Measurements from ENCODE around the gene OR51B5. TPM values are rescaled to one million over a fixed set of nuclear protein-coding genes. Genes with fewer than 3 reads are reported as not detected.
"Not testable (repeated sequence)": the region's sequence is repeated elsewhere in the genome, so short reads cannot be mapped to it uniquely, and the experiment has no call there.

Gene OR51B5
- total and polyA plus RNA-seq, 7 donors: 1.3 TPM; not detected in 6

- H3K36me3 ChIP-seq: no peaks in the 10 kb centered on the region
- intact Hi-C loops (cut with DNase I): no loop called here
- no peak overlapping the region for H3K27ac ChIP-seq
- H3K4me3 ChIP-seq: no peak overlapping the region
- no peaks in the 10 kb centered on the region for H3K27me3 ChIP-seq
- 65 to 78% methylated on average over 1 of the region's 1 CpG for WGBS, 2 donors
- DNase-seq: no peak
- H3K4me1 ChIP-seq: no peaks in the 10 kb centered on the region
- TF ChIP-seq EP300 (IDR thresholded peaks at IDR 0.05) (no peak), CTCF (IDR thresholded peaks at IDR 0.05) (no peak), POLR2A (IDR thresholded peaks at IDR 0.05) (no peak), POLR2AphosphoS5 (IDR thresholded peaks at IDR 0.05) (no peak)
- no peaks in the 10 kb centered on the region for H3K9me3 ChIP-seq
These were observed 44.9 kb downstream of the OR51B5 start for GRCh38 chr11:5298451-5298850.

- 51 to 79% methylated on average over 4 of the region's 4 CpGs for WGBS, 2 donors
- DNase-seq: no peak
- H3K36me3 ChIP-seq: no peaks in the 10 kb centered on the region
These were observed 45.5 kb downstream of the OR51B5 start for GRCh38 chr11:5297721-5298323.

GRCh38 chr11:5294342-5294995 is 48.9 kb downstream of the OR51B5 start:
- H3K4me1 ChIP-seq; intact Hi-C loops (cut with DNase I); H3K4me3 ChIP-seq; H3K36me3 ChIP-seq; H3K27ac ChIP-seq; H3K9me3 ChIP-seq; DNase-seq; H3K27me3 ChIP-seq: not testable (repeated sequence)
- 94 to 95% methylated on average over 41 of the region's 41 CpGs for WGBS, 2 donors

More at GRCh38 chr11:5297721-5298323, 45.5 kb downstream of the OR51B5 start:
- no peak overlapping the region for H3K27ac ChIP-seq
- TF ChIP-seq POLR2AphosphoS5 (IDR thresholded peaks at IDR 0.05): no peak
- no peak for TF ChIP-seq POLR2A (IDR thresholded peaks at IDR 0.05)
- no peak for TF ChIP-seq CTCF (IDR thresholded peaks at IDR 0.05)
- no peak for TF ChIP-seq EP300 (IDR thresholded peaks at IDR 0.05)
- intact Hi-C loops (cut with DNase I): no loop called here
- no peaks in the 10 kb centered on the region for H3K27me3 ChIP-seq
- H3K4me3 ChIP-seq: no peak overlapping the region
- no peaks in the 10 kb centered on the region for H3K9me3 ChIP-seq
- H3K4me1 ChIP-seq: no peaks in the 10 kb centered on the region

GRCh38 chr11:5293028-5293427 is 50.3 kb downstream of the OR51B5 start:
- Histone ChIP-seq H3K4me3 (no peak overlapping the region), H3K9me3 (no peaks in the 10 kb centered on the region), H3K27me3 (no peaks in the 10 kb centered on the region), H3K4me1 (no peaks in the 10 kb centered on the region), H3K36me3 (no peaks in the 10 kb centered on the region), H3K27ac (no peak overlapping the region)
- no peak for DNase-seq
- WGBS, 2 donors: 87 to 93% methylated on average over 8 of the region's 8 CpGs
- TF ChIP-seq POLR2AphosphoS5 (IDR thresholded peaks at IDR 0.05): no peak
- TF ChIP-seq CTCF (IDR thresholded peaks at IDR 0.05): no peak
- TF ChIP-seq EP300 (IDR thresholded peaks at IDR 0.05): no peak
- TF ChIP-seq POLR2A (IDR thresholded peaks at IDR 0.05): no peak
- intact Hi-C loops (cut with DNase I): no loop called here

Small RNA genes lying within 50 kb of the gene (small RNA-seq; reads per million reads assigned to genes)
- 0 reads per million in 3 donors for gene AC104389.3

Other genes starting within 250 kb of the OR51B5 start
- gene OR52A5, start 205.2 kb downstream of the OR51B5 start, total RNA-seq: not detected
- gene OR52A5, start 205.2 kb downstream of the OR51B5 start, polyA plus RNA-seq: not detected
- gene OR52A1, start 188.8 kb downstream of the OR51B5 start, total RNA-seq: not detected
- gene OR52A1, start 188.8 kb downstream of the OR51B5 start, polyA plus RNA-seq: not detected
- not detected for gene OR51V1, start 142.8 kb downstream of the OR51B5 start, total RNA-seq
- gene OR51V1, start 142.8 kb downstream of the OR51B5 start, polyA plus RNA-seq: not detected
- gene HBB, start 116.5 kb downstream of the OR51B5 start, total RNA-seq: 10 to 100 TPM in 1 of 4 donors, 1 to 10 TPM in 3; 2.5 to 57.3 (median 5.8) TPM
- 1 to 10 TPM in 2 of 3 donors, not detected in 1; 1.6 to 3.3 TPM for gene HBB, start 116.5 kb downstream of the OR51B5 start, polyA plus RNA-seq
- not detected for gene HBD, start 109.0 kb downstream of the OR51B5 start, total RNA-seq
- not detected for gene HBD, start 109.0 kb downstream of the OR51B5 start, polyA plus RNA-seq
- not detected for gene HBG1, start 93.7 kb downstream of the OR51B5 start, total RNA-seq
- gene HBG1, start 93.7 kb downstream of the OR51B5 start, polyA plus RNA-seq: not detected
- not detected for gene HBG2, start 88.7 kb downstream of the OR51B5 start, total RNA-seq
- gene HBG2, start 88.7 kb downstream of the OR51B5 start, polyA plus RNA-seq: not detected
- not detected for gene HBE1, start 73.6 kb downstream of the OR51B5 start, total RNA-seq
- not detected for gene HBE1, start 73.6 kb downstream of the OR51B5 start, polyA plus RNA-seq
- gene OR51B4, start 41.6 kb downstream of the OR51B5 start, total RNA-seq: not detected
- gene OR51B4, start 41.6 kb downstream of the OR51B5 start, polyA plus RNA-seq: not detected
- 1 to 10 TPM in 1 of 4 donors, under 1 TPM in 1, not detected in 2; 0.66 to 1.1 TPM for gene OR51B2, start 19.2 kb downstream of the OR51B5 start, total RNA-seq
- gene OR51B2, start 19.2 kb downstream of the OR51B5 start, polyA plus RNA-seq: not detected
- not detected for gene OR51B6, start 8.0 kb upstream of the OR51B5 start, total RNA-seq
- not detected for gene OR51B6, start 8.0 kb upstream of the OR51B5 start, polyA plus RNA-seq
- gene OR51M1, start 40.3 kb upstream of the OR51B5 start, total RNA-seq: not detected
- under 1 TPM in 1 of 3 donors, not detected in 2; under 0.01 TPM for gene OR51M1, start 40.3 kb upstream of the OR51B5 start, polyA plus RNA-seq
- not detected for gene OR51Q1, start 78.6 kb upstream of the OR51B5 start, total RNA-seq
- not detected for gene OR51Q1, start 78.6 kb upstream of the OR51B5 start, polyA plus RNA-seq
- gene OR51I1, start 98.0 kb upstream of the OR51B5 start, total RNA-seq: 1 to 10 TPM in 1 of 4 donors, not detected in 3; 2.2 TPM
- not detected for gene OR51I1, start 98.0 kb upstream of the OR51B5 start, polyA plus RNA-seq
- not detected for gene OR51I2, start 105.8 kb upstream of the OR51B5 start, total RNA-seq
- gene OR51I2, start 105.8 kb upstream of the OR51B5 start, polyA plus RNA-seq: not detected
- not detected for gene OR52D1, start 145.2 kb upstream of the OR51B5 start, total RNA-seq
- gene OR52D1, start 145.2 kb upstream of the OR51B5 start, polyA plus RNA-seq: not detected
- 1 to 10 TPM in 2 of 4 donors, under 1 TPM in 1, not detected in 1; 0.71 to 1.2 (median 1.1) TPM for gene UBQLN3, start 166.4 kb upstream of the OR51B5 start, total RNA-seq
- gene UBQLN3, start 166.4 kb upstream of the OR51B5 start, polyA plus RNA-seq: not detected
- gene UBQLNL, start 173.2 kb upstream of the OR51B5 start, total RNA-seq: 1 to 10 TPM in 1 of 4 donors, under 1 TPM in 3; 0.36 to 1.7 (median 0.60) TPM
- gene UBQLNL, start 173.2 kb upstream of the OR51B5 start, polyA plus RNA-seq: under 1 TPM in 1 of 3 donors, not detected in 2; 0.34 TPM
- gene OR52H1, start 205.0 kb upstream of the OR51B5 start, total RNA-seq: 1 to 10 TPM in 3 of 4 donors, not detected in 1; 1.5 to 3.0 (median 1.6) TPM
- under 1 TPM in 1 of 3 donors, not detected in 2; 0.09 TPM for gene OR52H1, start 205.0 kb upstream of the OR51B5 start, polyA plus RNA-seq
- not detected for gene OR52B6, start 237.4 kb upstream of the OR51B5 start, total RNA-seq
- gene OR52B6, start 237.4 kb upstream of the OR51B5 start, polyA plus RNA-seq: under 1 TPM in 1 of 3 donors, not detected in 2; 0.07 TPM

Measured in sigmoid colon (tissue), 7 donors.